ENCODE data around the gene NFATC1. TPM values are rescaled to one million over a fixed set of nuclear protein-coding genes. Genes with fewer than 3 reads are reported as not detected.
"Not testable (repeated sequence)": the region's sequence is repeated elsewhere in the genome, so short reads cannot be mapped to it uniquely, and the experiment has no call there.

The NFATC1 gene
- total RNA-seq, 2 experiments from 2014 or later = 73.6 to 73.8 TPM

DNA sequence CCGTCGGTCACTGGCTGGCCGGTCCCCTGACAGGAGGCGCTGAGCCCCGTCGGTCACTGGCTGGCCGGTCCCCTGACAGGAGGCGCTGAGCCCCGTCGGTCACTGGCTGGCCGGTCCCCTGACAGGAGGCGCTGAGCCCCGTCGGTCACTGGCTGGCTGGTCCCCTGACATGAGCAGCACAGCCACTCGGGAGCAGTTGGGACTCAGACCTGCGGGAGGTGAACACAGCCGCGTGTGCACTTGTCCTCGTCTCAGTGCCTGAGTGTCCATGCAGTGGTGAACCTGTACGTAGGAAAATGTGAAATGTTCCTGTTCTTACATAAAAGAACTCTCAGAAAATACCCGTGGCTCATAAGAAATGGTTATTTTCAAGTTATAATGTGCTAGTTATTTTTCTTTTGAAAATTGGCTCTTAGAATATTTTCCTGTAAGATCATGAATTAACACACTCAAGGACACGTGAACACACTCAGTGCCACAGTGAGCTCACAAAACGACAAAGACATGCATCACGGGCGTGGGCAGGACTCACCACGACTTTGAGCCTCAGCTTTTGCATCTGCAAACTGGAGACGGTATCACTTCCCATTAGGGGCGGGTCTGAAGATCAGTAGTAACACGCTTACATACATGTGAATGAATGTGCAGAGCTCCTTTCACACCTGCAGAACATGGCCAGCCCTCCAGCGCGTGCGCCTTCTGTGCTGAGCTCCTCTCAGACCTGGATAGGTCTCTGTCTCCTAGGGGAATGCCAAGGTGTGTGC, 21.1 kb upstream of the NFATC1 start:
- POLR2A ChIA-PET = no interaction called here
- CTCF ChIA-PET = no interaction called here

DNA sequence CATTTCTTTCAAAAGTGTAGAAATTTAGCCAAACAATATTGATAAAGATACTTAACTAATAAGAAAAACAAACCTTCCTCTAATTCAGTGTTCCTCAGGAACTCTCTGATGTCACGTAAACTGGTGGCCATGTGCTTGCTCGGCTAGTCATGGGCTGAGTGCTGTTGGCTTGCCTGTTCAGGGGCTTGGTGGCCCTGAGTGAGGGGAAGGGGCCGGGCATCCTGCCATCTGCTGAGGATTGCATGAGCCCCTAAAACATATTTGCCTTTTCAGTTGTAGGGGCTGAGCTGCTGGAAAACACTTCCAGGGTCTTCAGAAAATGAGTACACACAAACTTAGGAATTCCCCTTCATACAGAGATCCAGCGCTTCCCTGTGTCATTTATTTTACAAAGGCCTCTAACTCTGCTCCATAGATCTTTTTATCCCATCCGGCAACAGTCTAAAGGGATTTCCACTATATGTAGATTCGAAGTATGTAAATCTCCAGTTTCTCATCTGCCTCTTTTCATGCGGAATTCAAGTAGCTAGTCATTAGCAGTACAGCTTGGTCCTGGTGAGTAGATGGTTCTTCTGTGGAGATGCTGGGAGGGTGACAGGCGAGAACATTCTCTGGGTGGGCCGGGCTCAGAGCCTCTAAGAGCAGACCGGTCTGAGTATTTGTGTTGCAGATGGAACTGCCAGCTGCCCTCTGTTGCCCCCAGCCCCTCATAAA, 20.1 kb upstream of the NFATC1 start:
- POLR2A ChIA-PET = no interaction called here

DNA sequence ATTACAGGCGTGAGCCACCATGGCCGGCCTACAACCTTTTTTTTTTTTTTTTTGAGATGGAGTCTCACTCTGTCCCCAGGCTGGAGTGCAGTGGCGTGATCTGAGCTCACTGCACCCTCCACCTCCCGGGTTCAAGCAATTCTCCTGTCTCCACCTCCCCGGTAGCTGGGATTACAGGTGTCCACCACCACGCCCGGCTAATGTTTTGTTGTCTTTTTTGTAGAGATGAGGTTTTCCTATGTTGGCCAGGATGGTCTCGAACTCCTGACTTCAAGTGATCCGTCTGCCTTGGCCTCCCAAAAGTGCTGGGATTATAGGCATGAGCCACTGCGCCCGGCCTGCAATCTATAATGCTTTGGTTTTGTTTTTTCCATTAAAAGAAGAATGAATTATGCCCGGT, 19.1 kb upstream of the NFATC1 start:
- CTCF ChIA-PET = interaction anchor here (0.6 to 0.7 kb wide), 2 partner anchors 39 to 392 kb away, joined by 3 read pairs; no protein-coding TSS in a partner anchor
- POLR2A ChIA-PET = not testable (repeated sequence)

More for the DNA sequence above, 20.1 kb upstream of the NFATC1 start:
- CTCF ChIA-PET = no interaction called here

DNA sequence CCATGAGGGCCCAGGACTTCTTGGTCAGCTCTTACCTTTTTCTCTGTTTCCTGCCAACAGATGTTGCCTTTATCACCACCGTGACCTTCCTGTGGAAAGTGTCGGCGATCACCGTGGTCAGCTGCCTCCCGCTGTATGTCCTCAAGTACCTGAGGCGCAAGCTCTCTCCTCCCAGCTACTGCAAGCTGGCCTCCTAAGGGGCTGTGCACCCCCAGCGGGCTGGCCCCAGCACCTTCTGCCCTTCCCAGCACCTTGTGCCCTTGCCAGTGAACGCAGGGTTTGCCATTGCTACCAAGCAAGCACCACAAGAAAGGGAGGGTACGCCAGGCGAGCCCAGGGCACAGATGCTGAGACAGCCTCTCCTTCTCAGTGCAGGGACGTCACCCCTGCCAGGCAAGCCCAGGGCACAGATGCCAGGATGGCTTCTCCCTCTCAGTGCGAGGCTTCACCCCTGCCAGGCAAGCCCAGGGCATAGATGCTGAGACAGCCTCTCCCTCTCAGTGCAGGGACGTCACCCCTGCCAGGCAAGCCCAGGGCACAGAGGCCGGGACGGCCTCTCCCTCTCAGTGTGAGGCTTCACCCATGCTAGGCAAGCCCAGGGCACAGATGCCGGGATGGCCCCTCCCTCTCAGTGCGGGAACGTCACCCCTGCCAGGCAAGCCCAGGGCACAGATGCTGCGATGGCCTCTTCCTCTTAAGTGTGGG, 18.4 kb upstream of the NFATC1 start:
- ChIA-PET CTCF (interaction anchor here (0.7 to 4.4 kb wide), 5 partner anchors 149 to 392 kb away, joined by 3 to 24 read pairs (median 5); no protein-coding TSS in a partner anchor), POLR2A (interaction anchor here (0.6 kb wide), 1 partner anchor 49 kb away, joined by 5 read pairs; no protein-coding TSS in a partner anchor)

DNA sequence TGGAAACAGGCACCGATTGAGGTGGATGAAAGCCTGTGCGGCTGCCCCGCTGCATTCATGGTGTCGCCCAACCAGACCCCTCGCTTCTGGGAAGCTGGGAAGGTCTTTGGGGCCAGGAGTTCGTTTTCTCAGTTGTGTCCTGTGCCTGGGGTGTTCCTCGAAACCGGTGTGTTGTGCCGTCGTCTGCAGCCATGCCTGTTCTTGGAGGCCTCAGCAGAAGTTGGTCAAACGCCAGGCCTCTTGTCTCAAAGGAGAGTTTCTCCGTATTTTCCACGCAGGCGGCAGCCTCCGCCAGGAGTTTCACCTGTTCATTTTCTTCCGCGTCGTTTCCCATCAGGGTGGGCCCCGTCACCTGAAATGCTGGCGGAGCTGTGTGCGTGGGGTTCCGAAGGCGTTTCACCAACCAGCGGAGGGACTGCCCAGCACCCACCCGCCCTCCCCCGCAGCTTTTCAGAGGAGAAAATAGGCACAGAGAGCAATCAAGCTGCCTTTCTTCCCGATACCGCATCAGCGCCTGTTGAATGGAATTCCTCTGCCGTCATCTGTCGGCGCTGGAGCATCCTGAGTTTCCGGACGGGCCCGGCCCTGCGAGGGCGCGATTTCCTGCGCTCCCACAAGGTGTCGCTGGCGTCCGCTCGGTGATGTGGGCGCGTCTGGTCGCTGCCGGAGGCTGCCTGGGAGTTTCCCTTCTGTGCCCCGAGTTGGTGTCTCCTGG, 17.0 kb upstream of the NFATC1 start:
- ChIA-PET CTCF (interaction anchor here (0.8 to 4.4 kb wide), 10 partner anchors 10 to 273 kb away, joined by 3 to 37 read pairs (median 4); no protein-coding TSS in a partner anchor), POLR2A (no interaction called here)

DNA sequence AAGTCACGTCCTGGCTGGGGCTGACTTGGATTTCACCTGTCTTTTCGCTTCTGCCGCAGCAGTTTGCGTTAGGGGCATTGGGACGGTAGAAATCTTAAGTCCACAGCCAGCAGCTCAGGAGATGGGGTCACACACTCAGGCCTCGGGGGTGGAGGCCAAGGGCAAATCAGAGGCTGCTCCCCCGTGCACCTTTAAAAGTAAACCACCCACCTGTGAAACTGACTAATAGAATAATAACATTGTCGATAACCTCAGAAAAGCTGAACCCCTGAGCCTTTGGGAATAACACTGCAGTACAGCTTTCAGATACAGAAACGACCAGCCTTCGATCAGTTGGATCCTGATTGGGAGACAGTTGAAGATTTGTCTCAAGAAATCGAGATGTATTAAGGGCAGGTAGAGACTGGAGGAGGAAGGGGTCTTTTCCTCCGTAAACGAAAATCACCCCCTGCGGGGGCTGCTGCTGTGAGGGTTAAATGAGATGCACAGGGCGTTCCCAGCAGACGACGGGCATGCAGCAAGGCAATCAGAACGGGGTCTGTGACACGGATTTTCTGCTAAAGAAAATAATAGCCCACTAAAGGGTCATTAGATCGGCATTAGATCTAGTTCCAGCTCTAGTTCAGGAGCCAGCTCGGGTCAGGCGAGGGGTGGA, 16.4 kb upstream of the NFATC1 start:
- ChIA-PET CTCF (interaction anchor here (0.8 to 4.4 kb wide), 10 partner anchors 9 to 272 kb away, joined by 3 to 37 read pairs (median 6); no protein-coding TSS in a partner anchor), POLR2A (no interaction called here)

DNA sequence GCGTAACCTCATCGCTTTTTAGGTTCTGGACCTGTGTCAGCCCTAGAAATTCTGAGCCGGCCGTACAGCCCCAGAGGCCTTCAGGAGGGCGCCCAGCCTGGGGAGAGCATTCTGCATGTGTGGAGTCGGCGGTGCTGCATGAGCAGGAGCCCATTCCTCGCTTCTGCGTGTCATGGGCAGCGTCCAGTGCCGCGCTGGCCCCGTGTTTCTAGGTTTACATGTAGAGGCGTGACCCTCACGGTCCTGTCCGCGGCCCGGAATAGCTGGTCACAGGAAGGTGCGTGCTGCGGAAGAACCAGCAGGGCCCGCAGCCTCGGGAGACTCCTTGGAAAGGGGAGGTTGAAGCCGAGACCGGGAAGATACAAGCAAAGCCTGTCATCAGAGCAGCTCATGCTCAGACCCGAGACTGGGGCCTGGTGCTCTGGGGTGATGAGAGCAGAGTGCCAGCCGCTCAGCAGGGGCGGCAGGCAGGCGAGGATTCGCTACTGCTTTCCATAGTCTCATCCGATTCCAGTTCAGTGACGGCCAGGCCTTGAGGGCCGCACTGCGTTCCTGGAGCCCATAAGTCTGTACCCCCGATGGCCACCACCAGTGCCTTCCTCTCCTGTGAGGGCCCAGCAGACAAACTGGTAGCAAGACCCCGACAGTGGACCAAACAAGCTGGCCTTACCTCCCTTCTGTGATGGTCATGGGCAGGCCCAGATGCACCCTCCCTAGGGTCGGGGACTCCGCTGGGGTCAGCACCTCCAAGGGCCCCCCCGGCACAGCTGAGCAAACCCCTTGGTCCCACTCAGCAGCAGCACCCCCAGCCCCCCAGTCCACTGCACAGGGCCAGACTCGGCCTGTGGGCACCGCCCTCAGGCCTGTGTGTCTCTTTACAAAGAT, 15.6 kb upstream of the NFATC1 start:
- ChIA-PET CTCF (interaction anchor here (0.7 to 4.4 kb wide), 16 partner anchors 12 to 317 kb away, joined by 3 to 37 read pairs (median 4); no protein-coding TSS in a partner anchor), POLR2A (interaction anchor here (1.1 kb wide), 1 partner anchor 13 kb away, joined by 3 read pairs; no protein-coding TSS in a partner anchor)

DNA sequence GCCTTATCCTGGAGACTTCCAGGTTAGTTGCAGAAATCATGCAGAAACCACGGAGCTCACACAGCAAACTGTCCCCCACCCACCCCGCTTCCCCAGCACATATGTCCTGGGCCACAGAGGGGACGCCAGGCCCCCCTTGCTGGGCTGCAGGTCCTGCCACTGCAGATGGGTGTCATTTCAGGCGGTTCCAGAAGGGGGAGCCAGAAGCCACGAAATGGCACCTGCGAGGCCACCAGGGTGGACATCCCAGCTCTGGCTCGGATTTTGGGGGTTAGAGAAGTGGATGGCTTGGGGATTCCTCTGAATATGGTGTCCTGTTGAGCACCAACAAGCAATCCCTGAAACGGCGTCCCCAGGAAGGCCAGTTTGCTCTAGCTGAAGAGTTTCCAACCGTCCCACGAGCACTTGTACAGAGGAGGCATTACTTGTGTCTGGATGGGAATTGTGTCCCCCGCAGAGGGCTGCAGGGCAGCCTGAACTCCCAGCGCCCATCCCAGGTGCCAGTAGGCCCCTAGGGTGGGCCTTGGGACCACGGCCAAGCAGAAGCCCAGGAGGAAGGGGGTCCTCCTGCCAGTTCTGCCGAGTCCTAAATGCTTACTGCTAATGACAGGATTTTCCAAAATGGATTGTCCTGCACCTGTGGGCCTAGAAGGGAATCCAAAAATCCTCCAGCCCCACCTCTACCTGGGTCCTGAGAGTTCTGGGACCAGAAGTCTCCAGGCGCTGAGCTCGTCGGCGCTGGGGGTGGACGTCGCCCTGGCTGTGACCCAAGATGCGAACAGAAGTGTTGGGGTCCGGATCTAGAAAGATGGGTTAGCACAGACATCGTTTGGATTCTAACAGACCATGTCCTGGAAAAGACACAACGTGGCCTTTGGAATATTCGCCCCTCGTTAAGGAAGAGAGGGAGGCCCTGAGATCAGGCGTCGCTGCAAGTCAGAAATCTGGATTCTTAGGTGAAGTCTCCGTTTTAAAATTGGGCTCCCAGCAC, 14.6 kb upstream of the NFATC1 start:
- CTCF ChIA-PET = interaction anchor here (0.7 to 4.4 kb wide), 19 partner anchors 12 to 316 kb away, joined by 3 to 37 read pairs (median 3); no protein-coding TSS in a partner anchor

DNA sequence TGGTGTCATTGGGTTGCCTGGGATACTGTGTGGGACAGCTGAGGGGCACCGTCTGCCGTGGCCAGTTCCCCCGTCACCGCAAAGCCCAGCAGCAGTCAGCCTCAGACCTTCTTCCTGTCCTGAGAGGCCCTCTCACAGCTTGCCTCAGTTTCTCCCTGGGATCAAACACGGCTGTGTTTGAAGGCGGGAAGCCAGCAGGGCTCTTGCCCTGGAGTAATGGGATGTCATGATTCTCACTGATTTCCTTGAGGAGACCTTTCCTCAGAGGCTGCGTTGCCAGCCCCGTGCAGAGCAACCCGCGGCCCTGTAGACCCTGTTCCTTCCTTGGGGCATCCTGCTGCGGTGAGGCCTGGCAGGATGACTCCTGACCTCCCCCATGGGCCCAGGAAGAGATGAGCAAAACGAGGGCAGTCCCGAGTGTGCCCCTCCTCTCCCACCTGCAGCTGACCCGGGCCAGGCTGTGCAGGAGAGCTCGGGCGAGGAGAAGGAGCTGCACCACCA, 13.9 kb upstream of the NFATC1 start:
- ChIA-PET POLR2A (no interaction called here), CTCF (interaction anchor here (1.0 to 4.4 kb wide), 9 partner anchors 11 to 315 kb away, joined by 3 to 37 read pairs (median 3); no protein-coding TSS in a partner anchor)

More for the DNA sequence above, 14.6 kb upstream of the NFATC1 start:
- POLR2A ChIA-PET = interaction anchor here (1.1 kb wide), 1 partner anchor 12 kb away, joined by 3 read pairs; no protein-coding TSS in a partner anchor

DNA sequence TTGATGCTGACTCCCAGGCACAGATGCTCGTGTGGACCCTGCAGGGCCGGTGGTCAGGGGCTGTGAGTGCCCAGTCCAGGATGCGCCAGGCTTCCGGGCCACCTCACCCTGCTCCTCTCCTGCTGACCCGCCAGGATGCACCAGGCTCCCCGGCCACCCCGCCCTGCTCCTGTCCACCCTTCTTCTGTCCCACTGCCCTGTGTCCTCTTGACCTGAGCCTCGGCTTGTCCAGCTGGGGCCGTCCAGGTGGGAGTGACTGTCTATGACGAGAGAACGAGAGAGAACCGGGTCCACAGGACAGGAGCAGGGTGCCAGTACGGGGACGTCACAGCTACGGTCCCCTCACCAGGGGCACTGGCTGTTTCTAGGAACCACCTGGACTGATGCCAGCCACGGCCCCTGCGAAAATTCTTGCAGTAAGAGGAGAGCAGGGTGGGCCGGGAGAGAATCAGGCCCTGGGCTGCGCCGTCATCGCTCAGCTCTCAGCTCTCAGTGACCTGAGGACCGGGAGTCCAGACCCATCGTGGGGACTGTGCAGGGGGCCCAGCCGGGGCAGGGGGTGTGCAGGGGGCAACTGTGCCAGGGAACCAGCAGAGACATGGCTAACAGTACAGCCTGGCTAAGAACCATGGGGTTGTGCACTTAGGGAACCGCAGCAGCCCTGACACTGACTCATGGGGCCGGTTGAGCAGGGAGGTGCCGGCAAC, 12.9 kb upstream of the NFATC1 start:
- ChIA-PET POLR2A (no interaction called here), CTCF (interaction anchor here (1.2 to 1.4 kb wide), 2 partner anchors 10 to 147 kb away, joined by 4 to 5 read pairs; no protein-coding TSS in a partner anchor)

DNA sequence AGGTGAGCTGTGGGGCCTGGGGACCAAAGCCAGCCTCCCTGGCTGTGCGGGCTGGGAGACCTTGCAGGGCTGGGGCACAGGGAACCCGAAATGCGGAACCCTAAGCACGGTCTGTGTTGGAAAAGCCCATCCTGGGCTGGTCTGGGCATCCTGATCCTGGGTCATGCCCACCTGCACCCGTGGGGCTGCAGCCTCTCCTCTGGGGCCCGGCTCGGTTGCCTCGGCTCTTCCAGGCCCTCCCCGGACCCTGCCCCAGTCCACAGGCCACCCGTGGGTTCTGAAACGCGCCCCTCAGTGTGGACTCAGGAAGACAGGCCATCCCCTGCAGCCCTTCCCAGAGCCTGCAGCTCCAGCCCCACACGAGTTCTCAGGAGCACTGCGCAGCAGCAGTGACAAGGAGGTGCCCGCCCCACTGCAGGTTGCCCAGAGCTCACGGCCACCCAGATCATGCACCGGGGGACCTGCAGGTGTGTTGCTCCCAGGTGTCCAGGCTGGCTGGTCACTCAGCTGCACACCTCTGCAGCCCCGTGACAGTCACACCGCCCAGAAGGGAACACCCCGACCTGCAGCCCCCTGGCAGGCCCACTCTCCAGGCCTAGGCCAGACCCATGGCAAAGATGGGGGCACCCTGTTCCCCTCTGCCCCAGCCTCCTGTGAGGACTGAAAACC, 12.2 kb upstream of the NFATC1 start:
- CTCF ChIA-PET = interaction anchor here (1.2 to 1.4 kb wide), 2 partner anchors 10 to 146 kb away, joined by 4 to 5 read pairs; no protein-coding TSS in a partner anchor
- POLR2A ChIA-PET = no interaction called here

DNA sequence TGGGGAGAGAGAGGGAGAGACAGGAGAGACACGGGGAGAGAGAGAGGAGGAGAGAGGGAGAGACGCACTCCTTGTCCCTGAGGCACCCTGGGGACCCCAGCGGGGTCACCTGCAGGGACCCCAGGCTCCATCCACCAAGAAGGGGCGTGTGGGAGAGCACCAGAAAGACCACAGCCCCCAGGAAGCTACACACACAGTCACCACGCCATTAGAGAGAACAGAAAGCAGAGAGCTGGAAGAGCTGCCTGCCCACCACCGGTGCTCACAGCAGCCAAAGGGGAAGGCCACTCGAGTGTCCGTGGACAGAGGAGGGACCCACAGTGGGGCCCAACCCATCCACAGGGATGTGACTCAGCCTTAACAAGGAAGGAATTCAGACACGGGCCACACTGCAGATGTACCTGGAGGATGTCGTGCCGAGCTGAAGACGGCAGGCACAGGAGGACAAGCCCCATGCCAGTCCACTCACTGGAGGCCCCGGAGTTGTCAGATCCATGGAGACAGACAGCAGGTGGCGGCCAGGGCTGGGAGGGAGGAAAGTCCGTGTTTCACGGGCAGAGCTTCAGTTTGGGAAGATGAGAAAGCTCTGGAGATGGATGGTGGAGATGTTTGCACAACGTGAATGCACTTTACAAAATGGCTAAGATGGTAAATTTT, 11.5 kb upstream of the NFATC1 start:
- POLR2A ChIA-PET = no interaction called here
- CTCF ChIA-PET = no interaction called here

DNA sequence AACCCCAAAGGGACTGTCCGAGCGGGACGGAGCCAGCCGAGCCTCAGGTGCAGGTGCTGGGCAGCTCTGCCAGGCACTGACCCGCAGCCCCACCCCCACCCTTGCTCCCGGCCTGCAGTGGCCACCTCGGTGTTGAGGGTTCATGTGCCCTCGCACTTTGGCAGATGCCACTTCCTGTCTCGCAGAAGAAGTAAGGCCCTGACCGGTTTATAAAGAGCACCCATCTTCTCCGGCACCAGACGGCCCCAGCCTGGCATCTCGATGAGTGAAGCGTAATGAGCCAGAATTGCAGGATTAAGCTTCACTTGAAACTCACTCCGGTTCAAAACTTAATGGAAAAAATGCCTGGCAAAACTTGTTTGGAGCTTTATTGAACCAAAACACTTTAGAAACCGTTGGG, 10.9 kb upstream of the NFATC1 start:
- CTCF ChIA-PET = no interaction called here
- POLR2A ChIA-PET = no interaction called here

DNA sequence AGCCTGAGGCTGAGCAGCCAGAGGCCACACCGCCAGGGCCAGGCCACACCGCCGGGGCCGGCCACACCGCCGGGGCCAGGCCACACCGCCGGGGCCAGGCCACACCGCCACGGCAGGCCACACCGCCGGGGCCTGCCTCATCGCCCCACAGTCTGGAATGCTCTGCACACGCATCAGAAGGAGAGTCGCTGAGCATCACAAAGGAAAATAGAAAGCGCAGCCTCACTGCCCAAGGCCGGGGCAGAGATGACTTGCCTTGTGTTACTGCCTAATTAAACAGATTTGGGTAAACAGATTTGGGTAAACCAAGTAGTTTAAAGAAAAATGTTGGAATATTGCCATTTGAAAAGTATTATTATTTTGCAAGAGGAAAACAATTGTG, 10.4 kb upstream of the NFATC1 start:
- CTCF ChIA-PET = no interaction called here
- POLR2A ChIA-PET = no interaction called here
